Panc1 (cell line): Measurements from ENCODE around the gene MRRF. TPM values are rescaled to one million over a fixed set of nuclear protein-coding genes. Genes with fewer than 3 reads are reported as not detected.

ENCODE experiments used
- ATAC-seq: fragments of 200-7000 bp; cut with Tn5 transposase; 2 replicates; pipeline ENCODE4 v1.9.1; 2020; ENCODE audit warnings: mild to moderate bottlenecking, moderate library complexity
- BruUV-seq: library from RNA; stranded (reverse); fragments of 400-500 nt; replicated peaks from 2 replicates; lab custom pipeline; 2021; lab: Mats Ljungman, UMichigan
- CTCF ChIA-PET: fragments of 300-600 bp; sonication (Branson Sonifier 250); formaldehyde crosslinking; loops from one replicate; lab custom pipeline; 2022; ENCODE audit warnings: antibody characterized with exemption; lab: Charles Lee
- POLR2A ChIA-PET: fragments of 300-600 bp; sonication (Branson Sonifier 250); formaldehyde crosslinking; loops from one replicate; lab custom pipeline; 2022; ENCODE audit warnings: antibody characterized with exemption; lab: Charles Lee
- DNase-seq: peaks from one replicate; pipeline ENCODE4 v3.0.0-alpha.2; 2010; ENCODE audit warnings: low read depth, low spot score
- H3K27ac ChIP-seq: 2 replicates; pipeline ENCODE4 v1.5.1; 2011; ENCODE audit warnings: mild to moderate bottlenecking, low read length, inconsistent platforms
- H3K27me3 ChIP-seq: fragments of 200-500 bp; sonication (Bioruptor generic); 2 replicates; pipeline ENCODE4 v1.6.0; 2014; ENCODE audit warnings: low read length, inconsistent platforms; ENCODE audit not compliant: control insufficient read depth, insufficient read depth
- H3K36me3 ChIP-seq: fragments of 200-500 bp; sonication (Bioruptor generic); 2 replicates; pipeline ENCODE4 v1.5.1; 2014; ENCODE audit warnings: inconsistent platforms, mild to moderate bottlenecking, low read length, moderate library complexity; ENCODE audit not compliant: control insufficient read depth, insufficient read depth
- H3K4me1 ChIP-seq: 2 replicates; pipeline ENCODE4 v1.5.1; 2011; ENCODE audit warnings: inconsistent platforms, mild to moderate bottlenecking, low read length, moderate library complexity; ENCODE audit not compliant: control insufficient read depth, insufficient read depth
- H3K4me3 ChIP-seq, 2 experiments: 2 replicates each; pipeline ENCODE4 v1.5.1; 2011 to 2012; ENCODE audit warnings: low read depth in 2 of 2, low read length in 2 of 2, mild to moderate bottlenecking in 2 of 2, inconsistent platforms in 1 of 2, moderate library complexity in 1 of 2
- H3K9me3 ChIP-seq: fragments of 200-500 bp; sonication (Bioruptor generic); 2 replicates; pipeline ENCODE4 v1.5.1; 2014; ENCODE audit warnings: low read depth, mild to moderate bottlenecking, inconsistent platforms, low read length, moderate library complexity; ENCODE audit not compliant: control insufficient read depth, insufficient read depth
- POLR2AphosphoS5 ChIP-seq: IDR thresholded peaks from 2 replicates; pipeline ENCODE4 v1.6.1; 2012; ENCODE audit warnings: mild to moderate bottlenecking, low read depth, low read length, moderate library complexity
- SIN3A ChIP-seq: IDR thresholded peaks from 2 replicates; pipeline ENCODE4 v1.6.1; 2012; ENCODE audit warnings: low read depth, mild to moderate bottlenecking, low read length, moderate library complexity, borderline replicate concordance; ENCODE audit not compliant: insufficient read depth
- TCF7L2 ChIP-seq: IDR thresholded peaks from 2 replicates; pipeline ENCODE4 v1.6.1; 2011; ENCODE audit warnings: mild to moderate bottlenecking, low read depth, low read length, inconsistent platforms
- in situ Hi-C: cut with HindIII; loops from 2 replicates; pipeline ENCODE4 v1.10.0; 2016; ENCODE audit warnings: low sequenced_read_pairs, low pct_unique_long_range_greater_than_20kb
- intact Hi-C: fragments of 100-400 bp; cut with micrococcal nuclease; formaldehyde crosslinking; loops from one replicate; pipeline ENCODE4 v1.10.0; 2022; ENCODE audit not compliant: unreplicated experiment
- total RNA-seq: library from RNA; stranded (reverse); gene quantifications from one replicate; pipeline ENCODE4 v1.2.1, GENCODE V29; 2021; ENCODE audit not compliant: unreplicated experiment
- TF ChIP-seq, protein P1 (sequence below): fragments of 450-650 bp; IDR thresholded peaks from 2 replicates; pipeline ENCODE4 v1.5.1; 2017; ENCODE audit warnings: mild to moderate bottlenecking
- TF ChIP-seq, protein P2 (sequence below), 2 experiments: IDR thresholded peaks; 2 replicates each; pipeline ENCODE4 v1.6.1; 2011 to 2012; ENCODE audit warnings: low read depth in 2 of 2, control low read depth in 1 of 2, low read length in 1 of 2, mild to moderate bottlenecking in 1 of 2, moderate library complexity in 1 of 2; ENCODE audit not compliant: insufficient read depth in 1 of 2

MRRF gene
- total RNA-seq, 1 experiment from 2014 or later = 28.4 TPM

DNA sequence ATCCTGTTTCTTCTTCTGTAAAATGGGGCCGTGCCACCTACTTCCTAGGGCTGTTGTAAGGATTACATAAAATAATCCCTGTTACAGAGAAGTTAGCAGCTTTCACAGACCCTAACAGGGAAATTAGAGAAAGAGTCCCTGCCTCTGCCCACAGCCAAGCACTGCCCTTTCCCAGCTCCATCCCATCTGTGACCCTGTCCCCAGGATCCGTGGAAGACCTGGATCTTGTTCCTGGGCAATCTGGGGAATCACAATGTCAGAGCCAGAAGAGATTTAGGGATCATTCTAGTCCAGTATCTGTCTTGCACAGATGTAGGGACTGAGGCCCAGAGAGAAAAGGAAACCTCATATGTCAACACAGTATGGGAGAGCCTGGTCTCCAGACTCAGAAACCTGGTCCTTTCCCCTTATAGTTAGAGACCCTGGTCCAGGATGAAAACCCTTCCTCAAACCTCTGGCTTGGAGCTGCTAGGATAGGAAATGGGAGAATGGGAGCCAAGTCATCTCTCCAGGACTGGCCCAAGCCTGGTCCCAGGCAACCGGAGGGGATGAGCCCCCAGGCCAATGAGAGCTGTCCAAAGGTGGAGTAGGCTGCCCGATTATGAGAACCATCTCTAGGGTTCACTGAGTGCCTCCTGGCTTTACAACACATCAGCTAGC, 48.4 kb upstream of the MRRF start:
- intact Hi-C loops = no loop called here
- ATAC-seq = no peak
- TF ChIP-seq, protein P1, sequence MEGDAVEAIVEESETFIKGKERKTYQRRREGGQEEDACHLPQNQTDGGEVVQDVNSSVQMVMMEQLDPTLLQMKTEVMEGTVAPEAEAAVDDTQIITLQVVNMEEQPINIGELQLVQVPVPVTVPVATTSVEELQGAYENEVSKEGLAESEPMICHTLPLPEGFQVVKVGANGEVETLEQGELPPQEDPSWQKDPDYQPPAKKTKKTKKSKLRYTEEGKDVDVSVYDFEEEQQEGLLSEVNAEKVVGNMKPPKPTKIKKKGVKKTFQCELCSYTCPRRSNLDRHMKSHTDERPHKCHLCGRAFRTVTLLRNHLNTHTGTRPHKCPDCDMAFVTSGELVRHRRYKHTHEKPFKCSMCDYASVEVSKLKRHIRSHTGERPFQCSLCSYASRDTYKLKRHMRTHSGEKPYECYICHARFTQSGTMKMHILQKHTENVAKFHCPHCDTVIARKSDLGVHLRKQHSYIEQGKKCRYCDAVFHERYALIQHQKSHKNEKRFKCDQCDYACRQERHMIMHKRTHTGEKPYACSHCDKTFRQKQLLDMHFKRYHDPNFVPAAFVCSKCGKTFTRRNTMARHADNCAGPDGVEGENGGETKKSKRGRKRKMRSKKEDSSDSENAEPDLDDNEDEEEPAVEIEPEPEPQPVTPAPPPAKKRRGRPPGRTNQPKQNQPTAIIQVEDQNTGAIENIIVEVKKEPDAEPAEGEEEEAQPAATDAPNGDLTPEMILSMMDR = no peak
- TF ChIP-seq, protein P2, sequence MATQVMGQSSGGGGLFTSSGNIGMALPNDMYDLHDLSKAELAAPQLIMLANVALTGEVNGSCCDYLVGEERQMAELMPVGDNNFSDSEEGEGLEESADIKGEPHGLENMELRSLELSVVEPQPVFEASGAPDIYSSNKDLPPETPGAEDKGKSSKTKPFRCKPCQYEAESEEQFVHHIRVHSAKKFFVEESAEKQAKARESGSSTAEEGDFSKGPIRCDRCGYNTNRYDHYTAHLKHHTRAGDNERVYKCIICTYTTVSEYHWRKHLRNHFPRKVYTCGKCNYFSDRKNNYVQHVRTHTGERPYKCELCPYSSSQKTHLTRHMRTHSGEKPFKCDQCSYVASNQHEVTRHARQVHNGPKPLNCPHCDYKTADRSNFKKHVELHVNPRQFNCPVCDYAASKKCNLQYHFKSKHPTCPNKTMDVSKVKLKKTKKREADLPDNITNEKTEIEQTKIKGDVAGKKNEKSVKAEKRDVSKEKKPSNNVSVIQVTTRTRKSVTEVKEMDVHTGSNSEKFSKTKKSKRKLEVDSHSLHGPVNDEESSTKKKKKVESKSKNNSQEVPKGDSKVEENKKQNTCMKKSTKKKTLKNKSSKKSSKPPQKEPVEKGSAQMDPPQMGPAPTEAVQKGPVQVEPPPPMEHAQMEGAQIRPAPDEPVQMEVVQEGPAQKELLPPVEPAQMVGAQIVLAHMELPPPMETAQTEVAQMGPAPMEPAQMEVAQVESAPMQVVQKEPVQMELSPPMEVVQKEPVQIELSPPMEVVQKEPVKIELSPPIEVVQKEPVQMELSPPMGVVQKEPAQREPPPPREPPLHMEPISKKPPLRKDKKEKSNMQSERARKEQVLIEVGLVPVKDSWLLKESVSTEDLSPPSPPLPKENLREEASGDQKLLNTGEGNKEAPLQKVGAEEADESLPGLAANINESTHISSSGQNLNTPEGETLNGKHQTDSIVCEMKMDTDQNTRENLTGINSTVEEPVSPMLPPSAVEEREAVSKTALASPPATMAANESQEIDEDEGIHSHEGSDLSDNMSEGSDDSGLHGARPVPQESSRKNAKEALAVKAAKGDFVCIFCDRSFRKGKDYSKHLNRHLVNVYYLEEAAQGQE (IDR thresholded peaks at IDR 0.05; ENCODE audit: insufficient read depth in 1 of 2, low read depth in 2 of 2, low read length in 1 of 2) = no peak
- TF ChIP-seq TCF7L2 (no peak), SIN3A (no peak), POLR2AphosphoS5 (no peak)
- in situ Hi-C loops = no loop called here
- Histone ChIP-seq H3K27me3 (no peaks in the 10 kb centered on the region), H3K4me3 (no peak overlapping the region), H3K27ac (no peak overlapping the region), H3K9me3 (no peaks in the 10 kb centered on the region), H3K36me3 (no peaks in the 10 kb centered on the region), H3K4me1 (no peaks in the 10 kb centered on the region)
- DNase-seq = no peak
- no TSS peak for BruUV-seq
- ChIA-PET POLR2A (no interaction called here), CTCF (no interaction called here)

DNA sequence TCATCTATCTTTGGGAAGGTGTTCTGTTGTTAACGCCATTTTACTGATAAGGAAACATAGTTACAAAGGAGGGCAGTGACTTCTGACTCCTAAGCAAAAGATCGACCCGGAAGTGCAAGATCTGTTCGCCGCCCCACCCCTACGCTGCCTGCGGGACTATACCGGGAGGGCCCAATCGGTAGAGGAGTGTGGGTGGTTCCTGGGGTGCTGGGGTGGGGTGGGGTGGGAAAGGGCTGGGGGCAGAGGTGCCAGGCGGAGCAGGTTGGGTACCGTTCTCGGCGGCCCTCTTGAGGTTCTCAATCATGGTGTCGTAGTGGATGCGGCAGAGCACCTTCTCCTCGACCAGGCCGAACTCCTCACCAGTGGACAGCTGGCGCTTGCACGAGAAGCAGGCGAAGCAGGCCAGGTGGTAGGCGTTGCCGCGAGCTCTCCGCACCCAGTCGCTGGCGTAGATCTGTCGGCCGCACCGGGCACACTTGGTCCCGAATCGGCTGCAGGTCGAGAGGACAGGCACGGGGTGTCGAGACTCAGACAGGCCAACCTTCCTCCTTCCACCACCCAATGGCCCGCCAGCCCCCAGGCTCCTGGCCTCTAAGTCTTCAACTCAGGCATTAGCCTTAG, 47.8 kb upstream of the MRRF start:
- ATAC-seq (no peak), DNase-seq (no peak)
- intact Hi-C loops = no loop called here
- in situ Hi-C loops = no loop called here
- Histone ChIP-seq H3K4me1 (no peaks in the 10 kb centered on the region), H3K36me3 (no peaks in the 10 kb centered on the region), H3K27ac (no peak overlapping the region), H3K27me3 (no peaks in the 10 kb centered on the region), H3K9me3 (no peaks in the 10 kb centered on the region), H3K4me3 (no peak overlapping the region)
- POLR2A ChIA-PET = no interaction called here
- TF ChIP-seq, protein P2 (IDR thresholded peaks at IDR 0.05; ENCODE audit: insufficient read depth in 1 of 2, low read depth in 2 of 2, low read length in 1 of 2) = no peak
- no peak for TF ChIP-seq POLR2AphosphoS5
- TF ChIP-seq TCF7L2 = no peak
- TF ChIP-seq SIN3A = no peak
- TF ChIP-seq, protein P1 = no peak
- no TSS peak for BruUV-seq
- CTCF ChIA-PET = no interaction called here
